Ishikawa (cell line): ENCODE data around the gene GET4.

Experiments
- CEBPB ChIP-seq: IDR thresholded peaks from 2 replicates; pipeline ENCODE4 v1.6.1; 2012
- CREB1 ChIP-seq: IDR thresholded peaks from 2 replicates; pipeline ENCODE4 v1.6.1; 2012; ENCODE audit warnings: low read depth
- EGR1 ChIP-seq: IDR thresholded peaks from 2 replicates; pipeline ENCODE4 v1.6.1; 2012
- EP300 ChIP-seq: IDR thresholded peaks from 2 replicates; pipeline ENCODE4 v1.6.1; 2012; ENCODE audit warnings: borderline replicate concordance
- FOXM1 ChIP-seq: IDR thresholded peaks from 2 replicates; pipeline ENCODE4 v1.6.1; 2012; ENCODE audit warnings: low read depth, borderline replicate concordance
- NFIC ChIP-seq: IDR thresholded peaks from 2 replicates; pipeline ENCODE4 v1.6.1; 2012
- RAD21 ChIP-seq: IDR thresholded peaks from 2 replicates; pipeline ENCODE4 v1.6.1; 2012; ENCODE audit warnings: low read depth
- TAF1 ChIP-seq: IDR thresholded peaks from 2 replicates; pipeline ENCODE4 v1.6.1; 2012; ENCODE audit warnings: low read depth, mild to moderate bottlenecking
- TCF12 ChIP-seq: IDR thresholded peaks from 2 replicates; pipeline ENCODE4 v1.6.1; 2012; ENCODE audit warnings: low read depth
- TEAD4 ChIP-seq: IDR thresholded peaks from 2 replicates; pipeline ENCODE4 v1.6.1; 2012
- YY1 ChIP-seq: IDR thresholded peaks from 2 replicates; pipeline ENCODE4 v1.6.1; 2012; ENCODE audit warnings: low read depth
- ZBTB7A ChIP-seq: IDR thresholded peaks from 2 replicates; pipeline ENCODE4 v1.6.1; 2012; ENCODE audit warnings: low read depth
- TF ChIP-seq, protein P1 (sequence below): IDR thresholded peaks from 2 replicates; pipeline ENCODE4 v1.6.1; 2012
- TF ChIP-seq, protein P2 (sequence below): IDR thresholded peaks from 2 replicates; pipeline ENCODE4 v1.6.1; 2012
- TF ChIP-seq, protein P3 (sequence below): IDR thresholded peaks from 2 replicates; pipeline ENCODE4 v1.6.1; 2012; ENCODE audit warnings: low read depth, mild to moderate bottlenecking

The GET4 gene

DNA sequence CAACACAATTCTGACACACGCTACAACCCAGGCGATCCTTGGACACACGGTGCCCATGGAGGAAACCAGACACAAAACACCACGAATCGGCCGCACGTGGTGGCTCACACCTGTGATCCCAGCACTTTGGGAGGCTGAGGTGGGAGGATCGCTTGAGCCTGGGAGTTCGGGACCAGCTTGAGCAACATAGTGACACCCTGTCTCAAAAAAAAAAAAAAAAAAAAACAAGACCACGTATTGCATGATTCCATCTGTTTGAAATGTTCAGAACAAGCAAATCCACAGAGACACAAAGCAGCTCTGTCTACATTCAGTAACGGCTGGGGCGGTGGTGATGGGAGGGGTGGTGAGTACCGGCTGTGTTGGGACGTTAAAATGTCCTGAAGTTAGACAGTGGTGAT, 53.0 kb downstream of the GET4 start:
- TF ChIP-seq, protein P1, sequence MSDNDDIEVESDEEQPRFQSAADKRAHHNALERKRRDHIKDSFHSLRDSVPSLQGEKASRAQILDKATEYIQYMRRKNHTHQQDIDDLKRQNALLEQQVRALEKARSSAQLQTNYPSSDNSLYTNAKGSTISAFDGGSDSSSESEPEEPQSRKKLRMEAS: no peak
- TF ChIP-seq, protein P2, sequence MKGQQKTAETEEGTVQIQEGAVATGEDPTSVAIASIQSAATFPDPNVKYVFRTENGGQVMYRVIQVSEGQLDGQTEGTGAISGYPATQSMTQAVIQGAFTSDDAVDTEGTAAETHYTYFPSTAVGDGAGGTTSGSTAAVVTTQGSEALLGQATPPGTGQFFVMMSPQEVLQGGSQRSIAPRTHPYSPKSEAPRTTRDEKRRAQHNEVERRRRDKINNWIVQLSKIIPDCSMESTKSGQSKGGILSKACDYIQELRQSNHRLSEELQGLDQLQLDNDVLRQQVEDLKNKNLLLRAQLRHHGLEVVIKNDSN: no peak

DNA sequence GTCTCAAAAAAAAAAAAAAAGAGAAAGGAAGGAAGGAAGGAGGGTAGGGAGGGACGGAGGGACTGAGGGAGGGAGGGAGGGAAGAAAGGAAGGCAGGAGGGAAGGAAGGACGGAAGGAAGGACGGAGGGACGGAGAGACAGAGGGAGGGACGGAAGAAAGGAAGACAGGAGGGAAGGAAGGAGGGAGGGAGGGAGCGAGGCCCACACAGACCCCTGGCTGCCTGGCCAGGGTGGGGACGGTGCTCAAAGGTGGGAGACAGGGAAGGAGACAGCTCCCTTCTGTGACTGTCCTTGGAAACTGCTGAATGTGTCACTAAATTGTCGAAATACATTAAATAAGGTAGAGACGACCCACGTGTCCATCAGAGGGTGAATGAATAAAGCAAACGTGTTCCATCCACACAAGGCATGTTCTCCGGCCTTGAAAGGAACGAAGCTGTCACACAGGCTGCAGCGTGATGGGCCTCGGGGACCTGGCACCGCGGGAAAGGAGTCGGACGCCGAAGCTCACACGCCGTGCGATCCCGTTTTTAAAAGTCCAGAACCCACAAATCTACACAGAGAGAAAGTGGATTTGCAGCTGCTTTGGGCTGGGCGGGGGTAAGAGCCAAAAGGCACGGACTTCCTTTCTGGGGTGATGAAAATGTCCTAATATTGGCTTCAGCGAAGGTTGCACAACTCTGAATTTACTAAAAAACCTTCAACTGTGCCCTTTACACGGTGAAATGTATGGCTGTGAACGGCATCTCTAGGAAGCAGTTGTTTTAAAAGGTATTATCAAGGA, 54.8 kb downstream of the GET4 start:
- TF ChIP-seq EP300 (no peak), CEBPB (no peak), CREB1 (no peak), FOXM1 (no peak), YY1 (no peak), ZBTB7A (no peak), NFIC (no peak), TAF1 (no peak), RAD21 (no peak), TCF12 (no peak), EGR1 (no peak), TEAD4 (no peak)
- TF ChIP-seq, protein P3, sequence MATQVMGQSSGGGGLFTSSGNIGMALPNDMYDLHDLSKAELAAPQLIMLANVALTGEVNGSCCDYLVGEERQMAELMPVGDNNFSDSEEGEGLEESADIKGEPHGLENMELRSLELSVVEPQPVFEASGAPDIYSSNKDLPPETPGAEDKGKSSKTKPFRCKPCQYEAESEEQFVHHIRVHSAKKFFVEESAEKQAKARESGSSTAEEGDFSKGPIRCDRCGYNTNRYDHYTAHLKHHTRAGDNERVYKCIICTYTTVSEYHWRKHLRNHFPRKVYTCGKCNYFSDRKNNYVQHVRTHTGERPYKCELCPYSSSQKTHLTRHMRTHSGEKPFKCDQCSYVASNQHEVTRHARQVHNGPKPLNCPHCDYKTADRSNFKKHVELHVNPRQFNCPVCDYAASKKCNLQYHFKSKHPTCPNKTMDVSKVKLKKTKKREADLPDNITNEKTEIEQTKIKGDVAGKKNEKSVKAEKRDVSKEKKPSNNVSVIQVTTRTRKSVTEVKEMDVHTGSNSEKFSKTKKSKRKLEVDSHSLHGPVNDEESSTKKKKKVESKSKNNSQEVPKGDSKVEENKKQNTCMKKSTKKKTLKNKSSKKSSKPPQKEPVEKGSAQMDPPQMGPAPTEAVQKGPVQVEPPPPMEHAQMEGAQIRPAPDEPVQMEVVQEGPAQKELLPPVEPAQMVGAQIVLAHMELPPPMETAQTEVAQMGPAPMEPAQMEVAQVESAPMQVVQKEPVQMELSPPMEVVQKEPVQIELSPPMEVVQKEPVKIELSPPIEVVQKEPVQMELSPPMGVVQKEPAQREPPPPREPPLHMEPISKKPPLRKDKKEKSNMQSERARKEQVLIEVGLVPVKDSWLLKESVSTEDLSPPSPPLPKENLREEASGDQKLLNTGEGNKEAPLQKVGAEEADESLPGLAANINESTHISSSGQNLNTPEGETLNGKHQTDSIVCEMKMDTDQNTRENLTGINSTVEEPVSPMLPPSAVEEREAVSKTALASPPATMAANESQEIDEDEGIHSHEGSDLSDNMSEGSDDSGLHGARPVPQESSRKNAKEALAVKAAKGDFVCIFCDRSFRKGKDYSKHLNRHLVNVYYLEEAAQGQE: no peak
- TF ChIP-seq, protein P1: no peak

DNA sequence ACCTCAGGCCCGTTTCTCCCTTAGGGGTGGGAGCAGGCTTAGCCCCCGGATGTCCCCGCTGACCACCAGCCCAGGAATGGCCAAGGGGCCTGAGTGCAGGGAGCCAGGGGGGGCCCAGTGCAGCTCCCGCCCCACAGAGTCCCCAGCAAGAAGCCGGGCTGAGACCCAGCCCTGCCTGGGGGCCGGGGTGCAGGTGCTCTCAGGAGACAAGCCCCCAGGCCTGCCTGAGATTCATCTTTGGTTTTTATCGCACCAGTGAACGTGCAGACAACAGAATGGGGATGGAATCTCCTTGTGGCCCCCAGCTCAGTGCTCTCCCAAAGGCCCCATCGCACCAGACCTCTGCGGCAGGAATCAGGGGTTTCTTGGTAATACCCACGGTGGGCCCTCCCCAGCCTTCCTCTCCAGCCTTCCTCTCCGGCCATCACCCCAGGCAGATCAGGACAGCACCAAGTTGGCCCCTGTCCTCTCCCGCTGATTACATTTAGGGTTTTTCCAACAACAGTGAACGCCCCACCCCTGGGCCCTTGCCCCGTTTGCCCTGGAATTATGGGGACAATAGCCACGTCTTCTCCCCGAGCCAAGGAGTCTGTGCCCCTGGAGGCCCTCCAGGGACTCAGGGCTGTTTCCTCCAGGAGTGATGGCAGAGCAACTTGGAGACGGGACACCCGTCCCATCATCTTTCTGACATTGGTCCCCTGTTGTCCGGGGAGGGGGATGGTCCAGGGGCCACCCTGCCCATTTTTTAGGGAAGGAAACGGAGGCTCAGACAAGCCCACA, 55.7 kb downstream of the GET4 start:
- TF ChIP-seq FOXM1: no peak
- TF ChIP-seq TCF12: no peak
- TF ChIP-seq CEBPB: no peak
- no peak for TF ChIP-seq TEAD4
- no peak for TF ChIP-seq YY1
- TF ChIP-seq EGR1: no peak
- TF ChIP-seq, protein P1: no peak
- no peak for TF ChIP-seq NFIC

DNA sequence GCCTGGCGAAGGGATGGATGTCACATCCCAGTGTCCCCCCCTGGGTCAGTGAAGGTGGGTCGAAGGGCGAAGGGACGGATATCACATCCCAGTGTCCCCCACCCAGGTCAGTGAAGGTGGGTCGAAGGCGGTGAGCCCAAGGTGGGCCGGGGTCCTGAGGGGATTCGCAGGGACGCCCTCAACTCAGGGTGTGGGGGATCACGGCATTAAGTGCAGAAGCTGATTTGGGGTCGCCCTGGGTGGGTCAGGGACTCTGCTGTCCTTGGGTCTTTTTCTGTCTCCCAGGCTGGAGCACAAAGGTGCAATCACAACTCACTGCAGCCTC, 56.3 kb downstream of the GET4 start:
- TF ChIP-seq, protein P3: no peak
- TF ChIP-seq FOXM1: no peak
- no peak for TF ChIP-seq NFIC
- no peak for TF ChIP-seq TEAD4
- TF ChIP-seq EP300: no peak
- TF ChIP-seq, protein P1: no peak
- TF ChIP-seq TAF1: no peak
- no peak for TF ChIP-seq CEBPB
- TF ChIP-seq EGR1: no peak

DNA sequence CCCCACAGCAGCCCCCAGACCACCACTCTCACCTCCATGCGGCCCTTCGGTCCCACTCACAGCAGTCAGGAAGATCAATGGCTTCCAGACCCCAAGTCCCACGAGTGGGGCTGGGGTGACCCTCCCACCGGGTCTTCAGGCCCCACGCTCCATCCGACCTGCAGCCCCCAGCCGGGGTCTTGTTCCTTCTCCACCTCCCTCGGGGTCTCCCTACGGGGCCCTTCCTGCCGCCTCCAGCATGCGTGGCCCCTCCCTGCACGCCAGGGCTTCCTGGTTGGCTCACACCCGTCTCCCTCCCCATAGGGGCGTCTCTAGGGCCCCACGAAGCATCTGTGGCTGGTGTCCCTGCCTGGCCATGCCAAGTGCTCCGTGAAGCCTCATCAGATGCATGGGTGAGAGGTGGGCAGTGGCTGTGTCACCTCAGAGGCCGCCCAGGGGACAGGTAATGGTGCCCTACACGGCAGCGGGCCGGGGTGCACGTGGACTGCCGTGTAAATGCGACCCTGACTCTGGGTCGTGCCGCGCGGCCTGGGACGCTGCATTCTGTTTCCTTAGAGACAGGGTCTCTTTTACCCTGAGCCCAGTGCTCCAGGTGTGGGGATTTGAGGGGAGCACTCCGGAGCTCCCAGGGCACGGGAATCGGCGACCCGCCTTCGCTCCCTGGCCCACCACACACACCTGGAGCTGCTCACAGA, 58.3 kb downstream of the GET4 start:
- TF ChIP-seq YY1: no peak
- TF ChIP-seq, protein P3: no peak
- no peak for TF ChIP-seq EP300
- TF ChIP-seq, protein P2: no peak
- TF ChIP-seq EGR1: no peak
- TF ChIP-seq, protein P1: no peak
- TF ChIP-seq RAD21: no peak
- no peak for TF ChIP-seq NFIC
- TF ChIP-seq TCF12: no peak
- no peak for TF ChIP-seq ZBTB7A
- TF ChIP-seq CEBPB: no peak
- TF ChIP-seq TAF1: no peak
- no peak for TF ChIP-seq FOXM1
- no peak for TF ChIP-seq TEAD4
- no peak for TF ChIP-seq CREB1
